Measurements from ENCODE around the gene PRDX2. TPM values are rescaled to one million over a fixed set of nuclear protein-coding genes. Genes with fewer than 3 reads are reported as not detected.

PRDX2 gene
- total RNA-seq, 1 experiment from 2014 or later: 746 TPM

- ATAC-seq (no peak), DNase-seq (no peak)
- H4K20me1 ChIP-seq (ENCODE audit: low read length): peaks cover 16% of the 10 kb centered on the region
- no TSS peak for BruUV-seq (replicated peaks)
- H3K9ac ChIP-seq (ENCODE audit: low read length): no peak overlapping the region
- CTCF ChIA-PET: no interaction called here
- no peak overlapping the region for H3K4me3 ChIP-seq (ENCODE audit: low read length)
- no peaks in the 10 kb centered on the region for H3K9me2 ChIP-seq (replicated peaks; ENCODE audit: low read length)
- peaks cover 12% of the 10 kb centered on the region for H3F3A ChIP-seq (ENCODE audit: low read length, unreplicated experiment)
- intact Hi-C loops (cut with micrococcal nuclease): no loop called here
- peaks cover 26% of the 10 kb centered on the region for H3K4me1 ChIP-seq (ENCODE audit: insufficient read depth, low read length)
- H3K79me2 ChIP-seq (ENCODE audit: low read length): peaks cover 27% of the 10 kb centered on the region
- H3K27ac ChIP-seq (ENCODE audit: low read length): no peak overlapping the region
- H2AFZ ChIP-seq (ENCODE audit: low read length): no peak overlapping the region
- POLR2A ChIA-PET (ENCODE audit: unreplicated experiment): interaction anchor here (0.6 kb wide), 1 partner anchor 82 kb away, joined by 5 read pairs; no protein-coding TSS in a partner anchor
- TF ChIP-seq EZH2 (IDR thresholded peaks at IDR 0.05; ENCODE audit: low read length, unreplicated experiment): no peak
- no peak for TF ChIP-seq CTCF (conservative IDR thresholded peaks at IDR 0.05; ENCODE audit: low read depth, low read length)
- TF ChIP-seq EZH2phosphoT487 (IDR thresholded peaks at IDR 0.05; ENCODE audit: borderline replicate concordance, low read length): no peak
- H3K36me3 ChIP-seq (ENCODE audit: low read depth, low read length): peaks cover 8% of the 10 kb centered on the region
- H3K9me3 ChIP-seq (ENCODE audit: low read length): no peaks in the 10 kb centered on the region
- H3K4me2 ChIP-seq (ENCODE audit: low read length): no peak overlapping the region
- no peaks in the 10 kb centered on the region for H3K27me3 ChIP-seq (ENCODE audit: low read length)
Observed at GRCh38 chr19:12794971-12795381, 6.6 kb downstream of the PRDX2 start.

GRCh38 chr19:12794196-12794941 lies 7.2 kb downstream of the PRDX2 start:
- Histone ChIP-seq H3K27me3 (ENCODE audit: low read length) (no peaks in the 10 kb centered on the region), H3K27ac (ENCODE audit: low read length) (peak overlapping the region; percentile 95), H3K4me1 (ENCODE audit: insufficient read depth, low read length) (peaks cover 28% of the 10 kb centered on the region), H3K9ac (ENCODE audit: low read length) (peak overlapping the region; percentile 89), H3K4me2 (ENCODE audit: low read length) (peak overlapping the region; percentile 92), H3K36me3 (ENCODE audit: low read depth, low read length) (peaks cover 2% of the 10 kb centered on the region; the same call in 1 of the 2 replicates), H3K4me3 (ENCODE audit: low read length) (peak overlapping the region; percentile 90), H3K9me2 (replicated peaks; ENCODE audit: low read length) (no peaks in the 10 kb centered on the region), H3K9me3 (ENCODE audit: low read length) (no peaks in the 10 kb centered on the region), H3F3A (ENCODE audit: low read length, unreplicated experiment) (peaks cover 12% of the 10 kb centered on the region), H3K79me2 (ENCODE audit: low read length) (peaks cover 21% of the 10 kb centered on the region), H4K20me1 (ENCODE audit: low read length) (peaks cover 16% of the 10 kb centered on the region), H2AFZ (ENCODE audit: low read length) (peak overlapping the region; percentile 64)
- intact Hi-C loops (cut with micrococcal nuclease): no loop called here
- DNase-seq: peak; percentile 9
- no peak for ATAC-seq
- TF ChIP-seq EZH2 (IDR thresholded peaks at IDR 0.05; ENCODE audit: low read length, unreplicated experiment) (no peak), EZH2phosphoT487 (IDR thresholded peaks at IDR 0.05; ENCODE audit: borderline replicate concordance, low read length) (peak; percentile 41; the same call in 1 of the 2 replicates)
- no TSS peak for BruUV-seq (replicated peaks)
- POLR2A ChIA-PET (ENCODE audit: unreplicated experiment): interaction anchor here (0.6 kb wide), 2 partner anchors 82 to 654 kb away, joined by 3 to 5 read pairs; partner anchors contain the start of gene ZNF20
- CTCF ChIA-PET: interaction anchor here (0.6 kb wide), 1 partner anchor 61 kb away, joined by 4 read pairs; no protein-coding TSS in a partner anchor

GRCh38 chr19:12793290-12794195 lies 8.1 kb downstream of the PRDX2 start:
- Histone ChIP-seq H3K36me3 (ENCODE audit: low read depth, low read length) (no peaks in the 10 kb centered on the region; the same call in 1 of the 2 replicates), H2AFZ (ENCODE audit: low read length) (peak overlapping the region; percentile 64), H3K9me3 (ENCODE audit: low read length) (no peaks in the 10 kb centered on the region), H3K79me2 (ENCODE audit: low read length) (peaks cover 21% of the 10 kb centered on the region), H3K4me1 (ENCODE audit: insufficient read depth, low read length) (peaks cover 36% of the 10 kb centered on the region), H3K4me3 (ENCODE audit: low read length) (peak overlapping the region; percentile 90), H3K9me2 (replicated peaks; ENCODE audit: low read length) (no peaks in the 10 kb centered on the region), H3F3A (ENCODE audit: low read length, unreplicated experiment) (peaks cover 12% of the 10 kb centered on the region), H3K9ac (ENCODE audit: low read length) (peak overlapping the region; percentile 89), H3K4me2 (ENCODE audit: low read length) (peak overlapping the region; percentile 92), H4K20me1 (ENCODE audit: low read length) (peaks cover 16% of the 10 kb centered on the region), H3K27ac (ENCODE audit: low read length) (peak overlapping the region; percentile 95), H3K27me3 (ENCODE audit: low read length) (no peaks in the 10 kb centered on the region)
- ATAC-seq (peak; percentile 35), DNase-seq (peak; percentile 99)
- ChIA-PET CTCF (interaction anchor here (0.5 to 1.1 kb wide), 3 partner anchors 16 to 60 kb away, joined by 4 to 8 read pairs (median 5); no protein-coding TSS in a partner anchor), POLR2A (ENCODE audit: unreplicated experiment) (interaction anchor here (0.6 to 1.0 kb wide), 7 partner anchors 28 to 1562 kb away, joined by 3 to 6 read pairs (median 5); partner anchors contain the start of genes PRKCSH, ZNF20, ZNF490 and ZNF791)
- BruUV-seq (replicated peaks): no TSS peak
- TF ChIP-seq EZH2phosphoT487 (IDR thresholded peaks at IDR 0.05; ENCODE audit: borderline replicate concordance, low read length): peak; percentile 97
- peak; percentile 33; the same call in 1 of the 2 replicates for TF ChIP-seq CTCF (conservative IDR thresholded peaks at IDR 0.05; ENCODE audit: low read depth, low read length)
- TF ChIP-seq EZH2 (IDR thresholded peaks at IDR 0.05; ENCODE audit: low read length, unreplicated experiment): no peak
- intact Hi-C loops (cut with micrococcal nuclease): no loop called here

Data from PC-3 (cell line).